Mesendoderm (in vitro differentiated cells): ENCODE data around the gene NLGN1.

Source experiments
- DNase-seq: peaks from one replicate; pipeline ENCODE4 v3.0.0; 2013
- H2AK5ac ChIP-seq: 2 replicates; pipeline ENCODE4 v1.6.1; 2013; ENCODE audit warnings: low read length, inconsistent platforms
- H2BK120ac ChIP-seq: 2 replicates; pipeline ENCODE4 v1.6.1; 2013; ENCODE audit warnings: low read depth, mild to moderate bottlenecking, low read length, moderate library complexity, mixed read lengths
- H2BK15ac ChIP-seq: replicated peaks from 2 replicates; pipeline ENCODE4 v1.6.1; 2013; ENCODE audit warnings: low read depth, mild to moderate bottlenecking, moderate library complexity
- H2BK5ac ChIP-seq: 2 replicates; pipeline ENCODE4 v1.6.1; 2013; ENCODE audit warnings: low read length, inconsistent platforms
- H3K18ac ChIP-seq: 2 replicates; pipeline ENCODE4 v1.6.1; 2013; ENCODE audit warnings: mild to moderate bottlenecking, low read length, mixed read lengths
- H3K23ac ChIP-seq: one replicate; pipeline ENCODE4 v1.6.1; 2013; ENCODE audit warnings: low read length
- H3K27ac ChIP-seq: 2 replicates; pipeline ENCODE4 v1.5.1; 2013; ENCODE audit warnings: low read depth, mild to moderate bottlenecking, inconsistent platforms, low read length, moderate library complexity
- H3K27me3 ChIP-seq: 2 replicates; pipeline ENCODE4 v1.6.1; 2013; ENCODE audit warnings: low read length, control low read depth, mild to moderate bottlenecking, inconsistent platforms; ENCODE audit not compliant: insufficient read depth, poor library complexity
- H3K36me3 ChIP-seq: 2 replicates; pipeline ENCODE4 v1.6.1; 2013; ENCODE audit warnings: low read length, inconsistent platforms; ENCODE audit not compliant: control insufficient read depth, insufficient read depth
- H3K4ac ChIP-seq: one replicate; pipeline ENCODE4 v1.6.1; 2013; ENCODE audit warnings: low read depth, mild to moderate bottlenecking, low read length, moderate library complexity
- H3K4me1 ChIP-seq: 2 replicates; pipeline ENCODE4 v1.6.1; 2013; ENCODE audit warnings: low read depth, low read length, inconsistent platforms; ENCODE audit not compliant: control insufficient read depth
- H3K4me2 ChIP-seq: 2 replicates; pipeline ENCODE4 v1.6.1; 2013; ENCODE audit warnings: low read length
- H3K4me3 ChIP-seq: 2 replicates; pipeline ENCODE4 v1.5.1; 2013; ENCODE audit warnings: mild to moderate bottlenecking, low read length
- H3K56ac ChIP-seq: one replicate; pipeline ENCODE4 v1.6.1; 2013; ENCODE audit warnings: low read length
- H3K79me1 ChIP-seq: 2 replicates; pipeline ENCODE4 v1.6.1; 2013; ENCODE audit warnings: low read length, inconsistent platforms
- H3K79me2 ChIP-seq: 2 replicates; pipeline ENCODE4 v1.6.1; 2013; ENCODE audit warnings: mild to moderate bottlenecking, low read length; ENCODE audit not compliant: control insufficient read depth, insufficient read depth
- H3K9ac ChIP-seq: 2 replicates; pipeline ENCODE4 v1.6.1; 2013; ENCODE audit warnings: low read length, inconsistent platforms
- H4K5ac ChIP-seq: one replicate; pipeline ENCODE4 v1.6.1; 2013; ENCODE audit warnings: low read length
- H4K8ac ChIP-seq: one replicate; pipeline ENCODE4 v1.6.1; 2013; ENCODE audit warnings: low read depth, mild to moderate bottlenecking, control low read depth, low read length, moderate library complexity
- WGBS: extraction: QIAGEN DNeasy Blood & Tissue Kit; methylation state at CpG from one replicate; pipeline ENCODE4 v1.1.7; 2013; ENCODE audit warnings: low lambda C conversion rate, missing lambda C conversion rate; ENCODE audit not compliant: insufficient coverage; ENCODE audit errors: extremely low coverage; 5-methylcytosine and 5-hydroxymethylcytosine counted together

NLGN1 gene

GRCh38 chr3:174186377-174186989 is 788.9 kb downstream of the NLGN1 start:
- H3K27ac ChIP-seq: no peak overlapping the region
- no peaks in the 10 kb centered on the region for H3K27me3 ChIP-seq
- no peak overlapping the region for H2BK120ac ChIP-seq
- no peak overlapping the region for H4K5ac ChIP-seq
- H3K56ac ChIP-seq: no peak overlapping the region
- no peaks in the 10 kb centered on the region for H3K79me2 ChIP-seq
- H3K18ac ChIP-seq: no peak overlapping the region
- H2BK5ac ChIP-seq: no peak overlapping the region
- no peaks in the 10 kb centered on the region for H3K4me1 ChIP-seq
- H3K9ac ChIP-seq: no peak overlapping the region
- no peaks in the 10 kb centered on the region for H3K36me3 ChIP-seq
- no peak overlapping the region for H3K4me2 ChIP-seq
- no peak overlapping the region for H4K8ac ChIP-seq
- no peak overlapping the region for H2BK15ac ChIP-seq
- WGBS: no CpG with 5 or more reads among the region's 1 CpG
- H3K4me3 ChIP-seq: no peak overlapping the region
- no peak for DNase-seq
- H3K4ac ChIP-seq: no peak overlapping the region
- no peak overlapping the region for H3K23ac ChIP-seq
- no peaks in the 10 kb centered on the region for H3K79me1 ChIP-seq
- H2AK5ac ChIP-seq: no peak overlapping the region

- Histone ChIP-seq H3K79me1 (no peaks in the 10 kb centered on the region), H3K56ac (no peak overlapping the region), H3K79me2 (no peaks in the 10 kb centered on the region), H3K4me3 (no peak overlapping the region), H3K27me3 (no peaks in the 10 kb centered on the region), H3K4me1 (no peaks in the 10 kb centered on the region), H2AK5ac (no peak overlapping the region), H2BK5ac (no peak overlapping the region), H2BK15ac (no peak overlapping the region), H4K5ac (no peak overlapping the region), H3K36me3 (no peaks in the 10 kb centered on the region), H3K4ac (no peak overlapping the region), H4K8ac (no peak overlapping the region), H3K27ac (no peak overlapping the region), H3K18ac (no peak overlapping the region), H3K4me2 (no peak overlapping the region), H2BK120ac (no peak overlapping the region), H3K23ac (no peak overlapping the region), H3K9ac (no peak overlapping the region)
- DNase-seq: no peak
- WGBS: no CpG with 5 or more reads among the region's 4 CpGs
Measured at GRCh38 chr3:174191380-174191779, 793.8 kb downstream of the NLGN1 start.

- no CpG with 5 or more reads among the region's 2 CpGs for WGBS
- H3K79me2 ChIP-seq: no peaks in the 10 kb centered on the region
Measured at GRCh38 chr3:174191895-174192294, 794.4 kb downstream of the NLGN1 start.

GRCh38 chr3:174192471-174192870 is 794.9 kb downstream of the NLGN1 start:
- H3K23ac ChIP-seq: no peak overlapping the region
- no peaks in the 10 kb centered on the region for H3K27me3 ChIP-seq
- no peak for DNase-seq
- no peak overlapping the region for H3K4me2 ChIP-seq
- H2BK5ac ChIP-seq: no peak overlapping the region
- no peak overlapping the region for H4K8ac ChIP-seq
- no peak overlapping the region for H2BK120ac ChIP-seq
- H3K56ac ChIP-seq: no peak overlapping the region
- no peak overlapping the region for H2AK5ac ChIP-seq
- H2BK15ac ChIP-seq: no peak overlapping the region
- H3K79me1 ChIP-seq: no peaks in the 10 kb centered on the region
- H3K27ac ChIP-seq: no peak overlapping the region
- H3K4ac ChIP-seq: no peak overlapping the region
- H3K36me3 ChIP-seq: no peaks in the 10 kb centered on the region
- no peak overlapping the region for H4K5ac ChIP-seq
- H3K4me1 ChIP-seq: no peaks in the 10 kb centered on the region
- H3K79me2 ChIP-seq: no peaks in the 10 kb centered on the region
- H3K18ac ChIP-seq: no peak overlapping the region
- no peak overlapping the region for H3K9ac ChIP-seq
- no CpG with 5 or more reads among the region's 2 CpGs for WGBS
- no peak overlapping the region for H3K4me3 ChIP-seq

More at GRCh38 chr3:174191895-174192294, 794.4 kb downstream of the NLGN1 start:
- Histone ChIP-seq H3K4me3 (no peak overlapping the region), H3K9ac (no peak overlapping the region), H3K27me3 (no peaks in the 10 kb centered on the region), H4K5ac (no peak overlapping the region), H3K4me1 (no peaks in the 10 kb centered on the region), H3K4me2 (no peak overlapping the region), H4K8ac (no peak overlapping the region), H2BK120ac (no peak overlapping the region), H3K18ac (no peak overlapping the region), H2AK5ac (no peak overlapping the region), H3K23ac (no peak overlapping the region), H3K79me1 (no peaks in the 10 kb centered on the region), H2BK15ac (no peak overlapping the region), H3K56ac (no peak overlapping the region), H2BK5ac (no peak overlapping the region), H3K27ac (no peak overlapping the region), H3K4ac (no peak overlapping the region), H3K36me3 (no peaks in the 10 kb centered on the region)
- no peak for DNase-seq

DNA sequence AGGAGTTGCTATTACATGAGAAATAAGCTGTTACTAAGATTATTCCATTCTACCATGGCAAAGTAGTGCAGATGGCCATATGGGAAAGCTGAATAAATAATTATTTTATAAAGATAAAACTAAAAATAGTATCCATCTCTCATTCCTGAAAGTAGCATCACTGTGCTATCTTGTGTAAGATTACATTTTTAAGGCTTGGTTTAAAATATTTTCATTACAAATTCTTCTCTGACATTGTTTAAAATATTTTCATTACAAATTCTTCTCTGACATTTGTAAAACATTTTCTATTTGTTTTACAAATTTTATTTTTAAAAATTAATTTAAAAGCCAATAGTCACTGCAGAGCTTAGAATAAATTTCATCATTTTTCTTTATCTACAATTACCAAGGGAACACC is 796.1 kb downstream of the NLGN1 start:
- H3K27ac ChIP-seq: no peak overlapping the region
- DNase-seq: no peak
- no peaks in the 10 kb centered on the region for H3K79me1 ChIP-seq
- no peak overlapping the region for H3K4me3 ChIP-seq
- no peak overlapping the region for H4K8ac ChIP-seq
- H3K56ac ChIP-seq: no peak overlapping the region
- H3K4me2 ChIP-seq: no peak overlapping the region
- no peak overlapping the region for H2AK5ac ChIP-seq
- H3K4me1 ChIP-seq: no peaks in the 10 kb centered on the region
- H3K9ac ChIP-seq: no peak overlapping the region
- H3K4ac ChIP-seq: no peak overlapping the region
- no peak overlapping the region for H2BK15ac ChIP-seq
- H3K36me3 ChIP-seq: no peaks in the 10 kb centered on the region
- H2BK5ac ChIP-seq: no peak overlapping the region
- H3K27me3 ChIP-seq: no peaks in the 10 kb centered on the region
- H2BK120ac ChIP-seq: no peak overlapping the region
- H3K79me2 ChIP-seq: no peaks in the 10 kb centered on the region
- H3K23ac ChIP-seq: no peak overlapping the region
- no peak overlapping the region for H4K5ac ChIP-seq
- H3K18ac ChIP-seq: no peak overlapping the region

DNA sequence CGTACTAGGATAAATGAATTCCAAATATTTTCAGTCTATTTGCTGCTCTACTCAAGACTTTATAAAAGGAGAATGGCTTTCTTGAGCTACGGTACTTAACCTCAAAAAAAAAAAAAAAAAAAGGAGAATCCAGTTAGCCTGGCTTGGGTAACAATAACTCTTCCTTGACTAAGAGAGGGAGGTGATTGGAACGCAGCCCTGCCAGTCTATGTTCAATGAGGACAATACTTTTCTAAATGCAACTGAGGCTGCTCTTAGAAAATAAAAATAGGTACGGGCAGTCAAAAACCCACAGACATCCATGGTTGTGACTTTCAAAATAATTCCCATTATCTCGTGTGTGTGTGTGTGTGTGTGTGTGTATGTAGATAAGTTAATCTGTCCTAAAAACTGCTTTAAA is 799.9 kb downstream of the NLGN1 start:
- H4K8ac ChIP-seq: no peak overlapping the region
- no peak for DNase-seq
- WGBS: no CpG with 5 or more reads among the region's 5 CpGs
- H3K56ac ChIP-seq: no peak overlapping the region
- no peaks in the 10 kb centered on the region for H3K79me2 ChIP-seq
- no peak overlapping the region for H3K9ac ChIP-seq
- H4K5ac ChIP-seq: no peak overlapping the region
- H3K79me1 ChIP-seq: no peaks in the 10 kb centered on the region
- no peak overlapping the region for H3K4me2 ChIP-seq
- H2BK120ac ChIP-seq: no peak overlapping the region
- no peaks in the 10 kb centered on the region for H3K4me1 ChIP-seq
- no peak overlapping the region for H3K23ac ChIP-seq
- no peak overlapping the region for H2AK5ac ChIP-seq
- no peak overlapping the region for H3K27ac ChIP-seq
- H3K36me3 ChIP-seq: no peaks in the 10 kb centered on the region
- no peak overlapping the region for H3K4me3 ChIP-seq
- H3K18ac ChIP-seq: no peak overlapping the region
- H2BK15ac ChIP-seq: no peak overlapping the region
- no peak overlapping the region for H3K4ac ChIP-seq
- no peaks in the 10 kb centered on the region for H3K27me3 ChIP-seq
- no peak overlapping the region for H2BK5ac ChIP-seq
